Left lung (tissue), 10 donors: ENCODE results near the gene SMIM43. TPM values are rescaled to one million over a fixed set of nuclear protein-coding genes. Genes with fewer than 3 reads are reported as not detected.

Experiments used
- ATAC-seq: fragments of 200-7000 bp; cut with Tn5 transposase; one replicate; pipeline ENCODE4 v1.9.1; 2020; ENCODE audit warnings: moderate library complexity
- DNase-seq, 4 donors: peaks; one replicate each; pipeline ENCODE4 v3.0.0-alpha.2; 2013 to 2020
- H3K27ac ChIP-seq, 2 donors: fragments of 200-600 bp; sonication (generic) in 1 of 2; one replicate each; pipeline versions ENCODE4 v1.5.0 to v1.8.0; 2020 to 2021
- H3K27me3 ChIP-seq, 2 donors: fragments of 200-600 bp; sonication (generic) in 1 of 2; one replicate each; pipeline versions ENCODE4 v1.5.0 to v1.8.0; 2020 to 2021
- H3K36me3 ChIP-seq, 2 donors: fragments of 200-600 bp; sonication (generic) in 1 of 2; one replicate each; pipeline versions ENCODE4 v1.5.0 to v1.8.0; 2020 to 2021
- H3K4me1 ChIP-seq, 2 donors: fragments of 200-600 bp; one replicate each; pipeline ENCODE4 v1.8.0; 2021
- H3K4me3 ChIP-seq, 2 donors: fragments of 200-600 bp; sonication (generic) in 1 of 2; one replicate each; pipeline versions ENCODE4 v1.5.0 to v1.8.0; 2020 to 2021; ENCODE audit warnings: mild to moderate bottlenecking in 1 of 2
- H3K9me3 ChIP-seq, 2 donors: fragments of 200-600 bp; sonication (generic) in 1 of 2; one replicate each; pipeline versions ENCODE4 v1.5.0 to v1.8.0; 2020 to 2021
- intact Hi-C, 2 donors: fragments of 100-400 bp; cut with DNase I; formaldehyde crosslinking; loops; one replicate each; pipeline versions ENCODE4 v1.11.2 to v1.14.2; 2022
- polyA plus RNA-seq, 6 donors: library from polyadenylated mRNA; unstranded; fragments of 120-200 nt; gene quantifications; one replicate each; pipeline ENCODE4 v1.2.1, GENCODE V29; 2013; ENCODE audit not compliant: insufficient read length in 6 of 6
- total RNA-seq, 2 donors: library from RNA; stranded (reverse); fragmentation: NEBNext Ultra II Directional; extraction: Animal tissue kit (Norgen Biotek cat#: 25700); gene quantifications; one replicate each; pipeline ENCODE4 v1.2.1, GENCODE V29; 2021
- TF ChIP-seq, protein P1 (sequence below), 2 donors: fragments of 200-600 bp; sonication (generic) in 1 of 2; IDR thresholded peaks; one replicate each; pipeline versions ENCODE4 v1.5.0 to v1.8.0; 2021; ENCODE audit warnings: antibody characterized with exemption in 2 of 2
- donor health status: DM: no; HTN: yes; CAD: no.
- donor health status: DM: no; HTN: no; CAD: no.

SMIM43 gene
- total and polyA plus RNA-seq, 8 donors: 1.0 to 24.6 (median 14.5) TPM; not detected in 1

- TF ChIP-seq, protein P1, sequence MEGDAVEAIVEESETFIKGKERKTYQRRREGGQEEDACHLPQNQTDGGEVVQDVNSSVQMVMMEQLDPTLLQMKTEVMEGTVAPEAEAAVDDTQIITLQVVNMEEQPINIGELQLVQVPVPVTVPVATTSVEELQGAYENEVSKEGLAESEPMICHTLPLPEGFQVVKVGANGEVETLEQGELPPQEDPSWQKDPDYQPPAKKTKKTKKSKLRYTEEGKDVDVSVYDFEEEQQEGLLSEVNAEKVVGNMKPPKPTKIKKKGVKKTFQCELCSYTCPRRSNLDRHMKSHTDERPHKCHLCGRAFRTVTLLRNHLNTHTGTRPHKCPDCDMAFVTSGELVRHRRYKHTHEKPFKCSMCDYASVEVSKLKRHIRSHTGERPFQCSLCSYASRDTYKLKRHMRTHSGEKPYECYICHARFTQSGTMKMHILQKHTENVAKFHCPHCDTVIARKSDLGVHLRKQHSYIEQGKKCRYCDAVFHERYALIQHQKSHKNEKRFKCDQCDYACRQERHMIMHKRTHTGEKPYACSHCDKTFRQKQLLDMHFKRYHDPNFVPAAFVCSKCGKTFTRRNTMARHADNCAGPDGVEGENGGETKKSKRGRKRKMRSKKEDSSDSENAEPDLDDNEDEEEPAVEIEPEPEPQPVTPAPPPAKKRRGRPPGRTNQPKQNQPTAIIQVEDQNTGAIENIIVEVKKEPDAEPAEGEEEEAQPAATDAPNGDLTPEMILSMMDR (IDR thresholded peaks at IDR 0.05): no peak
- no peak for ATAC-seq
- no peaks in the 10 kb centered on the region for H3K27me3 ChIP-seq
Observed at GRCh38 chr4:121796283-121796682, 31.3 kb upstream of the SMIM43 start.

DNA sequence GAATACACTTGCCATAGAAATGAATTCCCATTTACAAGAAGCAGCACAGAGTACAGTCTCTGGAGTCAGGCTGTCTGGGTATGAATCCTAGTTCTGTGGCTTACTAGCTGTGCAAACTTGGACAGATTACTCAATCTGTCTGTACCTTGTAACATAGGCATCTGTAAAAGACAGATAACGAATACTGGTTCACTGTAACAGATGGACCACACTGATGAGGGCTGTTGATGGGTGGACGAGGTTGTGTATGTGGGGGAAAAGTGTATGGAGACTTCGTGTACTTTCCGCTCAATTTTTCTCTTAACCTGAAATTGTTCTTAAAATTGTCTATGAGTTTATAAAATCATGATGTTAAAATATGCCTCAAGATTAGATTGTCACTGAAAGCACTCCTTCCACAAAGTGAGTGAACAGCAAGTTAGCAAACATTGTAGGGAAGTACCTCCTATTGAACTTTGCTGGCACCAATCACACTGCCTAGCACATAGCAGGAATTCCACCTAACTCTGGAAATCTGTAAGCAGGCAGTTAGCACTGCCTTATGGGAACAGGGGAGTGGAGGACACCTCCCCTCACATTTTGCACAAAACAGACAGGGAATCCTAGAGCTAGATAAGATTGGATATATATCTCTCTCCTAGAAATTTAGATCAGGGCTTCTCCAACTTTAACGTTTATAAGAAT, 29.7 kb upstream of the SMIM43 start:
- H3K4me3 ChIP-seq: no peak overlapping the region
- TF ChIP-seq, protein P1 (IDR thresholded peaks at IDR 0.05): no peak
- intact Hi-C loops: no loop called here
- no peaks in the 10 kb centered on the region for H3K9me3 ChIP-seq
- peak in 1 of 4 donors; percentile 19 for DNase-seq
- no peaks in the 10 kb centered on the region for H3K27me3 ChIP-seq
- no peaks in the 10 kb centered on the region for H3K36me3 ChIP-seq
- peak; percentile 87 for ATAC-seq
- H3K4me1 ChIP-seq: peaks cover 0 to 5% of the 10 kb centered on the region in 2 donors
- no peak overlapping the region for H3K27ac ChIP-seq

More at GRCh38 chr4:121796283-121796682, 31.3 kb upstream of the SMIM43 start:
- no peaks in the 10 kb centered on the region for H3K36me3 ChIP-seq
- no peaks in the 10 kb centered on the region for H3K9me3 ChIP-seq
- intact Hi-C loops: no loop called here
- DNase-seq: no peak
- no peak overlapping the region for H3K4me3 ChIP-seq
- H3K4me1 ChIP-seq: peaks cover 0 to 14% of the 10 kb centered on the region in 2 donors
- no peak overlapping the region for H3K27ac ChIP-seq

DNA sequence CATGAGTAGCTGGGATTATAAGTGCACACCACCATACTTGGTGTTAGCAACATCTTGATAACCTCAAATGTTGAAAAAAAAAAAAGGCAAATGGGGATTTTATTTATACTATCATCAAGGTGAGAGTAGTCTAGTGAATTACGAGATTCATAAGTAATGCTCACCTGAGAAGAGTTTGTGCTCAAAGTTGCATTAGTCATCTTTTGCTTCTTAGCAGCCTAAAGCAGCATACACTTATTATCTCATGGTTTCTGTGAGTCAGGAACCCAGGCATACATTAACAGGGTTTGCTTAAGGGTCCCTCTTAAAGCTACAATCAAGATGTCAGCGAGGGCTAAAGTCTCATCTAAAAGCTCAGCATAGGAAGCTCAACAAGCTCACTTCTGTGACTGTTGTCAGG, 28.0 kb upstream of the SMIM43 start:
- DNase-seq: no peak
- no peaks in the 10 kb centered on the region for H3K4me1 ChIP-seq
- intact Hi-C loops: no loop called here
- H3K9me3 ChIP-seq: no peaks in the 10 kb centered on the region
- H3K4me3 ChIP-seq: no peak overlapping the region
- no peak overlapping the region for H3K27ac ChIP-seq
- TF ChIP-seq, protein P1 (IDR thresholded peaks at IDR 0.05): no peak
- H3K36me3 ChIP-seq: no peaks in the 10 kb centered on the region
- no peak for ATAC-seq
- no peaks in the 10 kb centered on the region for H3K27me3 ChIP-seq

GRCh38 chr4:121791481-121791880, 26.5 kb upstream of the SMIM43 start:
- DNase-seq (no peak), ATAC-seq (no peak)
- intact Hi-C loops: no loop called here
- Histone ChIP-seq H3K36me3 (no peaks in the 10 kb centered on the region), H3K27me3 (no peaks in the 10 kb centered on the region), H3K4me3 (no peak overlapping the region), H3K27ac (no peak overlapping the region), H3K4me1 (no peaks in the 10 kb centered on the region), H3K9me3 (no peaks in the 10 kb centered on the region)
- TF ChIP-seq, protein P1 (IDR thresholded peaks at IDR 0.05): no peak

DNA sequence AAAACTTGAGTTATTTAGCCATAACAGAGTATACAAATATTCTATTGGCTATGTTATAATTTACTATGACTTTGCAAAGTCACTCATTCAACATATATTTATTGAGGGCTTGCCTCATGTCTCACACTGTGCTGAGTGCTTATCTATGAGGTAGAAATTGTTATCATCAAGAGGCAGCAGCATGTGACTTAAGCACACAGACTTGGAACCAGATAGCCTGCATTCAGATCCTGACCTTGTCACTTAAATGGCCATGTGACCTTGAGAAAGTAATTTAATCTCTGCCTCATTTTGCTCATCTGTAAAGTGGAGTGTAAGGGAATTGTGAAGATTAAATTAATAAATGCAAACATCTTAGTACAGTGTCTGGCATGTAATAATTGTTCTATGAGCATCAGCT, 26.0 kb upstream of the SMIM43 start:
- Histone ChIP-seq H3K36me3 (no peaks in the 10 kb centered on the region), H3K27ac (no peak overlapping the region), H3K27me3 (no peaks in the 10 kb centered on the region), H3K4me3 (no peak overlapping the region), H3K4me1 (no peaks in the 10 kb centered on the region), H3K9me3 (no peaks in the 10 kb centered on the region)
- ATAC-seq: no peak
- DNase-seq: no peak
- intact Hi-C loops: no loop called here
- TF ChIP-seq, protein P1 (IDR thresholded peaks at IDR 0.05): no peak
